ENCODE results near the gene ITM2B.

The ITM2B gene

GRCh38 chr13:48275507-48275906 lies 42.5 kb downstream of the ITM2B start:
- TF ChIP-seq CTCF (conservative IDR thresholded peaks at IDR 0.05) (no peak), ZFX (IDR thresholded peaks at IDR 0.05) (no peak)
- H3K27ac ChIP-seq, result no peak overlapping the region

GRCh38 chr13:48278806-48279205 lies 45.8 kb downstream of the ITM2B start:
- TF ChIP-seq CTCF (conservative IDR thresholded peaks at IDR 0.05) (no peak), ZFX (IDR thresholded peaks at IDR 0.05) (no peak)
- no peak overlapping the region for H3K27ac ChIP-seq

DNA sequence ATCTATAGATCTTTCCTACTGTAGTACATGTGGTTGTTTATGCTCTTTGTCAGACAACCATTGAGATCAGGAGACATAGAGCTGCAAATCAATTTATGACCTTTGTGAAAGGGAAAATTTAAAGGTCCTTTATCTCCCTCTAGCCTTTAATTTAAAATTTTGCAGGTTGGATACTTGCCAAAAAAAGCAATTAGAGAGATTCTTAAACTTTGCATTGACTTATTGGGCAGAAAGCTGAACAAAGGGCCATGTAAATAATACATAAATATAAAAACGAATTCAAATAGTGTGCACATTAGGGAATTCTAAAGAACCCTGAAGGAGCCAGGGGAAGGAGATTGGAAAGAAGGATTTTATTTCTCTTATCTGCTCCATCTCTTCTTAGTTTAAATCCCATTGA lies 48.5 kb downstream of the ITM2B start:
- TF ChIP-seq ZFX (IDR thresholded peaks at IDR 0.05) (no peak), CTCF (conservative IDR thresholded peaks at IDR 0.05) (no peak)
- H3K27ac ChIP-seq, result no peak overlapping the region

DNA sequence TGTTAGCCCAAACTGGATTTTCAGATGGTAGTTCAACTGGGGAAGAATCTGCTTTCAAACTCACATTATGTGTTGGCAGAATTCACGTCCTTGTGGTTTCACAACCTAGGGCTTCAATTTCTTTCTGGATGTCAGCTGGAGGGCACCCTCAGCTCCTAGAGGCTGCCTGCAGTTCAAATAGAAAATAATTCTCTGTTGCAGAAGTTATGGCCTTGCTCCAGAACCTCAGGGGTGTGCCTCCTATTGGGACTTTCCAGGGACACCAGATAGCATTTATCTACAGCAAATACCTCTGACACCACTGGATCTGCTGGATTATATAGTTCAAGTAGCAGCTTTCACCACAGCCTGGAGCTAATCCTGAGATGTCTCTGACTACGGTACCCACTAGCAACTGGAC lies 58.7 kb downstream of the ITM2B start:
- TF ChIP-seq CTCF (conservative IDR thresholded peaks at IDR 0.05) (no peak), ZFX (IDR thresholded peaks at IDR 0.05) (no peak)
- H3K27ac ChIP-seq, result no peak overlapping the region

GRCh38 chr13:48292650-48293049 lies 59.6 kb downstream of the ITM2B start:
- H3K27ac ChIP-seq, result no peak overlapping the region
- no peak for TF ChIP-seq ZFX (IDR thresholded peaks at IDR 0.05)
- no peak for TF ChIP-seq CTCF (conservative IDR thresholded peaks at IDR 0.05)

DNA sequence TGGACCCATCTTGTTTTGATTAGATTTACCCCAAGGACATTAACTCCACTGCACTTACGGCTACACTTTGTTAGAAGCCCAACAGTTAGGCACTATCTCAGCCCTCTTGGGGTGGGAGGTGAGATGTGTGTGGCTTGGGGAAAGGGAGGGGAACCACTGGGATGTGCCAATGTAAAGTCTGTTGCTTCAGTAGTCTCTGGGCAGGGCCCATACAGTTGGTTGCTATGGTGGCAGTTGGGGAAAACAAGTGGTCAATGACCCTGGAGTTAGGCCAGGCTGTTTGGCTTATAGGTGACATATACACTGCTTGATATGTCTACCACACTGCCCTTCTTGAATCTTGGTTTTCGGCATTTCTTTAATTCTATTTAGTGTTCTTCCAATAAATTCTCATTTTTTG lies 61.6 kb downstream of the ITM2B start:
- no peak overlapping the region for H3K27ac ChIP-seq

GRCh38 chr13:48295271-48295670 lies 62.3 kb downstream of the ITM2B start:
- H3K27ac ChIP-seq, result no peak overlapping the region
- TF ChIP-seq ZFX (IDR thresholded peaks at IDR 0.05) (no peak), CTCF (conservative IDR thresholded peaks at IDR 0.05) (no peak)

More for the DNA sequence above, 61.6 kb downstream of the ITM2B start:
- TF ChIP-seq ZFX (IDR thresholded peaks at IDR 0.05) (no peak), CTCF (conservative IDR thresholded peaks at IDR 0.05) (no peak)

Data from C4-2B (cell line).